GM20000 (cell line): ENCODE data around the gene MAD1L1.

Experiments
- DNase-seq: peaks from one replicate; pipeline ENCODE4 v3.0.0; 2012; ENCODE audit warnings: low spot score
- TF ChIP-seq, protein P1 (sequence below): IDR thresholded peaks from 2 replicates; pipeline ENCODE4 v1.5.1; 2012; ENCODE audit warnings: mild to moderate bottlenecking, control low read depth; ENCODE audit errors: extremely low read depth, missing control alignments

Gene MAD1L1

DNA sequence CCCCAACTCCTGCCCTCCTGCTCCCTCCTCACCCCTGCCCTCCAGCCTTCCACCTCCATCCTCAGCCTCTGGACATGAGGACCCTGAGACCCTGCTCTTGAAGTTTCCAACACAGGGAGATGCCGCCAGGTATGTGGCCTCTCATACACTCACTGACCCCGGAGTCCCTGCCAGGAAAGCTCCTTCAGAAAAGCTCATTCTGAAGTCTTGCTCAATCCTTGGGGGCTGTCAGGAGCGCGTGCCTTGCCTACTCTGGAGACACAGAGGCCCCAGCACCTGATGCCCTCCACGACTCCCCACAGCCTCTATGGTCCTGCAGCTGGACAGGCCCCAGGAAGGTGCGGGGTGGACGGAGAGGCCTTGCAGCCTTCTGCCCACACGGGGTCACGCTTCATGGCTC is 20.3 kb upstream of the MAD1L1 start:
- TF ChIP-seq, protein P1, sequence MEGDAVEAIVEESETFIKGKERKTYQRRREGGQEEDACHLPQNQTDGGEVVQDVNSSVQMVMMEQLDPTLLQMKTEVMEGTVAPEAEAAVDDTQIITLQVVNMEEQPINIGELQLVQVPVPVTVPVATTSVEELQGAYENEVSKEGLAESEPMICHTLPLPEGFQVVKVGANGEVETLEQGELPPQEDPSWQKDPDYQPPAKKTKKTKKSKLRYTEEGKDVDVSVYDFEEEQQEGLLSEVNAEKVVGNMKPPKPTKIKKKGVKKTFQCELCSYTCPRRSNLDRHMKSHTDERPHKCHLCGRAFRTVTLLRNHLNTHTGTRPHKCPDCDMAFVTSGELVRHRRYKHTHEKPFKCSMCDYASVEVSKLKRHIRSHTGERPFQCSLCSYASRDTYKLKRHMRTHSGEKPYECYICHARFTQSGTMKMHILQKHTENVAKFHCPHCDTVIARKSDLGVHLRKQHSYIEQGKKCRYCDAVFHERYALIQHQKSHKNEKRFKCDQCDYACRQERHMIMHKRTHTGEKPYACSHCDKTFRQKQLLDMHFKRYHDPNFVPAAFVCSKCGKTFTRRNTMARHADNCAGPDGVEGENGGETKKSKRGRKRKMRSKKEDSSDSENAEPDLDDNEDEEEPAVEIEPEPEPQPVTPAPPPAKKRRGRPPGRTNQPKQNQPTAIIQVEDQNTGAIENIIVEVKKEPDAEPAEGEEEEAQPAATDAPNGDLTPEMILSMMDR, result no peak
- DNase-seq, result no peak

DNA sequence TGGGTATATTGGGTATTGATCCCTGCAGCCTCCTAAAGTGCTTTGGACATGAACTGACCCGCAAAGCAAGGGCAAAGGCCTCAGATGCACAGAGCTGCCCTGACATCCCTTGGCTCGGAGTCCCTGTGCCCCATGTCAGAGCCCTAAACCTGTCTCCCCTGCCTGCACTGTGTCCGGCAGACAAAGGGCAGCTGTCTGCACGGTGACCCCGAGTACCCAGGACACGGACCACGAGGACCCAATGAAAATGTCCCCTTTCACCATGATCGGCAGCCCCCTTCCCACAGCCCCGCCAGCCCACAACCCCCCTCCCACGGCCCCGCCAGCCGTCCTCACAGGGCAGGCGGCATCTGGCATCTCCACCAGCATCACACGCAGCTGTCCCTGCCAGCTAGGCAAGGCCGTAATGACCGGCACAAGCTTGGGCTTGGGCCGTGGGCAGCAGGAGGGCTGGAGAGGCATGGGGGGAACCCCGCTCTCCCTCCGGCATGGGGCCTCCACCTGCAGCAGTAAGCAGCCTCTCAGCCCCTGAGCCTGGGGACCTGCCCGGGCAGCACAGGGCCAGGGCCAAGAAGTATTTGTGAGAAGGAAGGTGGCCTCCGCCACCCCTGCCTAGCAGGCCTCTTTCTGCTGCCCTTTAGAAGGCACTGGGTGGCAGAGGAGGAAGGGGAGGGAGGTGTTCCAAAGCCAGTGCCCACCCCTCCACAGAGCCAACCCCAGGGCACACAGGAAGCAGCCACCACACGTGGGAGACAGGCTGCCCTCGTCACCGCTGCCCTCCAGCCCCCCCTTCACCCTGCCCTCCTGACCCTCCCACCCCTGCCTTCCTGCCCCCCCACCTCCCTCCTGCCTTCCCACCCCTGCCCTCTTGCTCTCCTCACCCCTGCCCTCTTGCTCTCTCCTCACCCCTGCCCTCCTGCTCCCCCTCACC is 19.4 kb upstream of the MAD1L1 start:
- TF ChIP-seq, protein P1, result no peak
- DNase-seq, result no peak

DNA sequence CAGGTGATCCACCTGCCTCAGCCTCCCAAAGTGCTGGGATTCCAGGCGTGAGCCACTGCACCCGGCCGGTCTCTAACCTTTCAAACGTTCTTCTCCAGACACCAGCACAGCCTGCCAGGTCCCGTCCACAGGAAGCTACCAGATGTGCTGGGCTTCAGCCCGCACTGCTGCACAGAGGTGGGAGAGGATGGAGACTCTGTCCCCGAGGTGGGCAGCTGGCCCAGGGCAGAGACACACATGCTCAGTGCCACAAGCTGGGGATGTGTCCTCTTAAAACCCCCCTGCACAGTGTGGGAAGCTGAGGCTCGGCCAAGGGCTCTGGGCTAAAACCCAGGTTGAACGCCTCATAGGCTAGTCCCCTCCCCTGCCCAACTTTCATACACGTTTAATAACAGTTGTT is 18.6 kb upstream of the MAD1L1 start:
- TF ChIP-seq, protein P1, result no peak

DNA sequence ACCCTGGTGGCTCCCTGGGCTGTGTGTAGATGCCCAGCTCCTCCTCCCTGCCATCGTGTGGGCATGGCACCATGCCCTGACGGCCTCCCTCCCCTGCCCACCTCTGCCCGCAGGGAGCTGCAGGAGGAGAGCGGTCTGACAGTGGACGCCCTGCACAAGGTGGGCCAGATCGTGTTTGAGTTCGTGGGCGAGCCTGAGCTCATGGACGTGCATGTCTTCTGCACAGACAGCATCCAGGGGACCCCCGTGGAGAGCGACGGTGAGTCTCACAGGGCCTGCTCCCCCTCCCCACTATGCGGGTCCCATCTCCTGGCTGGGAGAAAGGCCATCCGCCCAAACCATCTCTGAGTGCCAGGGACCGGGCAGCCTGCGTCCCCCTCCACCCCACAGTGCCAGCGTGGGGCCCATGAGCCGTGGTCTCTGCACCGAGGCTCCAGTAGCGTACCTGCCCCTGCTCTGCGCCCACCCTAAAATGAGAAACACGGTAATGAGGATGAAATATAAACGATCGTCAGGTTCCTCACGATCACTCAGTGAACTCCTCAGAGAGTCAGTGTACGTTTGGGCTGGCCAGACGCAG is 17.1 kb upstream of the MAD1L1 start:
- TF ChIP-seq, protein P1, result no peak
- no peak for DNase-seq

More for the DNA sequence above, 18.6 kb upstream of the MAD1L1 start:
- no peak for DNase-seq

DNA sequence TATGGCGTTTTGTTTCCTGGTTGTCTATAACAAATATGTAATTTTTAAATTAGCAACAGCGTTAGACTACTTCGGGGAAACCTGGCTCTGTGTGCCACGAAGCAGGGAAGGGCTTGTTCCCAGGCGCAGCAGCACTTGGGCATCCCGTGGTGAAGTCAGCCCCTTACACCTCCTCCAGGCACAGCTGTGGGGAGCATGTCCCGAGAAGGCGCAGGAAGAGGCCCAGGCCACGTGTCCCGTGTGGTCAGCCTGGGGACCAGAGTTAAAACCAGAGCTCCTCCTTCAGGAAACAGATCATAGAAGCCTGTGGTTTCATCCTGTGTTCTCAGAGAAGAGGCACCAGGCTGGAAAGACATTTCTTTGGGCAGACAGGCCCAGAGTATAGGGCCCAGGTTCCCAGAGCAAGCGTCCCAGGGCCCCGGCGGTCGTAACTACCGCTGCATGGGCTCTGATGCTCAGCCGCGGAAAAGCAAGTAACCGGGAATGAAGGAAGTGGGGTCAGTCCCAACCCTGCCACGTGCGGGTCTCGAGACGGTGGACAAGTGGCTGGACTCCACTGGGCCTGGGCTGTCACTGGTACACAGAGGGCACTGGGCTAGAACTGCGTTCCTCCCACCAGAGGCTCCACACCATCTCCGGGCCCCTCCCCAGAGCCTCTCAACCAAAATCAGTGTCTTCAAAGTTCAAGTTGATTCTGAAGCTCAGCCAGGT is 16.4 kb upstream of the MAD1L1 start:
- TF ChIP-seq, protein P1, result no peak
- DNase-seq, result peak; percentile 74

DNA sequence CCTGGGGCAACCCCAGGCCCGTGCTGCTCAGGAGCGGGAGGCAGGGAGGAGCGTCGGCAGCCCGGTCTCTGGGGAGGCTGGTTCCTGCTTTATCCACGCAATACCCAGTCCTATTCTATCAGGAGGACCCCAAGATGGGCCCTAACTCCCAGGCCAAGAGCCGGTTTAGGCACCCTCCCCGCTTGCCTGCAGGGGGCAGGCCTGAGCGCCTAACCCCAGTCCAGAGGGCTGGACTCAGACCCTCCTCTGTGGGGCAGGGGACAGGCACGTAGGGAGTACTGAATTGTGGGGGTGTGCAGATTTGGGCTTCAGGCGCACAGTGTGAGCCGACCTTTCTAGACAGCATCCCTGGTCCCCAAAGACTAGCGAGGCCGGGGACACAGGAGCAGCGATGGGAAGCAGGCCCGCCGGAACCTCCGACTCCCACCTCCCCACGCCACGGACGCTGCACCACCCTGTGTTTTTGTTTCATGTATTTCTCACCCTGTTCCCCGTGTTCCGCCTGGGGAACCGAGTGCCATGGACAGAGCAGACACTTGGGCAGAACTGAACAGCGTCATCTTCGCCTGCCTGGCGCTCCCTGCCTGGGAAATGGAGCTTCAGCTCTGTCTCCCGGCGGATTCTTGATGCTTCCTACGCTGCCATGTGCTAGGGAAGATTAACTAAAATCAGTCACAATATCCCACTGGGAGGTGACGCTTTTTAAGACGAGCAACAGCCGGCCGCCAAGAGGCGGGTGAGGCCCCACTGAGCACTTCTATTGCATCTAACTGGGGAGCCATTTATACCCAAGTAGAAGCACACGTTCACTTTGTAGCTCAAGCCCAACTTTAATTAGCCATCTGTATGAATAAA is 14.6 kb upstream of the MAD1L1 start:
- DNase-seq, result peak; percentile 70
- TF ChIP-seq, protein P1, result peak; percentile 54
